Body of pancreas (tissue), 4 donors: Measurements from ENCODE around the gene SORCS2. TPM values are rescaled to one million over a fixed set of nuclear protein-coding genes. Genes with fewer than 3 reads are reported as not detected.

ENCODE experiments used
- ATAC-seq: fragments of 150-250 bp; one replicate; pipeline ENCODE4 v1.9.1; 2016
- DNase-seq, 4 donors: peaks; one replicate each; pipeline ENCODE4 v3.0.0-alpha.2; 2019
- H3K27ac ChIP-seq, 4 donors: fragments of 200-600 bp; sonication (generic); 1 replicate in 3 of 4; 2 replicates in 1 of 4; pipeline versions ENCODE4 v1.5.1 to v1.6.1; 2016 to 2019; ENCODE audit warnings: mild to moderate bottlenecking in 1 of 4, mixed read lengths in 1 of 4, moderate library complexity in 1 of 4
- H3K27me3 ChIP-seq, 2 donors: fragments of 200-600 bp; sonication (generic); one replicate each; pipeline ENCODE4 v1.6.0; 2016; ENCODE audit warnings: mild to moderate bottlenecking in 1 of 2
- H3K36me3 ChIP-seq, 2 donors: fragments of 200-600 bp; sonication (generic); replicated peaks in 1 of 2; 2 replicates each; pipeline ENCODE4 v1.5.1; 2016; ENCODE audit warnings: low read depth in 2 of 2; ENCODE audit not compliant: insufficient read depth in 1 of 2
- H3K4me1 ChIP-seq: fragments of 200-600 bp; sonication (generic); one replicate; pipeline ENCODE4 v1.6.0; 2016
- H3K4me3 ChIP-seq, 2 donors: fragments of 200-600 bp; sonication (generic); 1 replicate in 1 of 2; 2 replicates in 1 of 2; pipeline ENCODE4 v1.5.1; 2016 to 2019
- H3K9me3 ChIP-seq, 3 donors: fragments of 200-600 bp; sonication (generic); 1 replicate in 2 of 3; 2 replicates in 1 of 3; pipeline ENCODE4 v1.5.1; 2016
- CTCF ChIP-seq, 7 experiments: fragments of 450-650 bp in 4 of 7; fragments of 200-600 bp in 3 of 7; sonication (generic) in 3 of 7; IDR thresholded peaks; one replicate each; pipeline ENCODE4 v1.5.1; 2016 to 2019; ENCODE audit warnings: antibody characterized with exemption in 7 of 7
- POLR2A ChIP-seq, 3 donors: fragments of 450-650 bp; IDR thresholded peaks; one replicate each; pipeline ENCODE4 v1.6.1; 2016; ENCODE audit warnings: antibody characterized with exemption in 3 of 3, mild to moderate bottlenecking in 2 of 3
- WGBS, 2 donors: methylation state at CpG; one replicate each; pipeline ENCODE4 v1.1.5; 2017; 5-methylcytosine and 5-hydroxymethylcytosine counted together
- intact Hi-C: fragments of 100-400 bp; cut with DNase I; formaldehyde crosslinking; loops from one replicate; pipeline ENCODE4 v1.15.1; 2023
- total RNA-seq, 2 donors: library from RNA; depleted of rRNA; stranded (reverse); fragments of >200 nt; gene quantifications; one replicate each; pipeline ENCODE4 v1.1.0, GENCODE V29; 2016

The SORCS2 gene
- total RNA-seq, 2 donors from 2014 or later: 0.26 to 0.33 TPM

- ATAC-seq (no peak), DNase-seq (no peak)
- WGBS, 2 donors: 73 to 76% methylated on average over 5 of the region's 5 CpGs
- Histone ChIP-seq H3K27me3 (no peaks in the 10 kb centered on the region), H3K36me3 (no peaks in the 10 kb centered on the region), H3K4me3 (no peak overlapping the region), H3K4me1 (no peaks in the 10 kb centered on the region), H3K9me3 (no peaks in the 10 kb centered on the region), H3K27ac (no peak overlapping the region)
- intact Hi-C loops: no loop called here
- TF ChIP-seq CTCF (IDR thresholded peaks at IDR 0.05) (no peak), POLR2A (IDR thresholded peaks at IDR 0.05) (no peak)
These were observed 543.1 kb downstream of the SORCS2 start for GRCh38 chr4:7735395-7735794.

- Histone ChIP-seq H3K27me3 (no peaks in the 10 kb centered on the region), H3K27ac (no peak overlapping the region), H3K36me3 (no peaks in the 10 kb centered on the region), H3K4me3 (no peak overlapping the region), H3K4me1 (no peaks in the 10 kb centered on the region), H3K9me3 (no peaks in the 10 kb centered on the region)
- intact Hi-C loops: no loop called here
- ATAC-seq (no peak), DNase-seq (no peak)
- TF ChIP-seq POLR2A (IDR thresholded peaks at IDR 0.05) (no peak), CTCF (IDR thresholded peaks at IDR 0.05) (no peak)
- 62% methylated on average over 8 of the region's 8 CpGs; no CpG with 5 or more reads in 1 of the 2 donors for WGBS, 2 donors
These were observed 543.6 kb downstream of the SORCS2 start for GRCh38 chr4:7735961-7736360.

GRCh38 chr4:7736436-7737267 lies 544.3 kb downstream of the SORCS2 start:
- 58 to 83% methylated on average over 4 to 25 of the region's 31 CpGs for WGBS, 2 donors
- intact Hi-C loops: no loop called here
- Histone ChIP-seq H3K27me3 (no peaks in the 10 kb centered on the region), H3K9me3 (no peaks in the 10 kb centered on the region), H3K4me3 (no peak overlapping the region), H3K36me3 (no peaks in the 10 kb centered on the region), H3K4me1 (no peaks in the 10 kb centered on the region), H3K27ac (no peak overlapping the region)
- ATAC-seq (no peak), DNase-seq (no peak)
- no peak for TF ChIP-seq POLR2A (IDR thresholded peaks at IDR 0.05)
- no peak for TF ChIP-seq CTCF (IDR thresholded peaks at IDR 0.05)

GRCh38 chr4:7737268-7737645 lies 544.9 kb downstream of the SORCS2 start:
- Histone ChIP-seq H3K4me1 (no peaks in the 10 kb centered on the region), H3K9me3 (no peaks in the 10 kb centered on the region), H3K4me3 (no peak overlapping the region), H3K27me3 (no peaks in the 10 kb centered on the region), H3K36me3 (no peaks in the 10 kb centered on the region), H3K27ac (no peak overlapping the region)
- WGBS, 2 donors: 67 to 82% methylated on average over 6 to 14 of the region's 14 CpGs
- TF ChIP-seq POLR2A (IDR thresholded peaks at IDR 0.05) (no peak), CTCF (IDR thresholded peaks at IDR 0.05) (no peak)
- DNase-seq (no peak), ATAC-seq (no peak)
- intact Hi-C loops: no loop called here
